ENCODE data around the gene XAB2. TPM values are rescaled to one million over a fixed set of nuclear protein-coding genes. Genes with fewer than 3 reads are reported as not detected.

XAB2 gene
- total and polyA plus RNA-seq, 2 donors (not counting 1 experiment from before 2014, with no cell fraction given), result 62.7 to 93.8 TPM

- ChIA-PET CTCF (interaction anchor here (0.6 to 8.7 kb wide), 8 partner anchors 25 to 273 kb away, joined by 3 to 100 read pairs (median 4); partner anchors contain the start of gene TRAPPC5), POLR2A (no interaction called here)
- ATAC-seq (ENCODE audit: low read depth) (no peak), DNase-seq (no peak)
- no peak overlapping the region for H3K27ac ChIP-seq (ENCODE audit: low read length in 2 of 2)
- WGBS (ENCODE audit: insufficient coverage), result 62% methylated on average over 8 of the region's 8 CpGs
- peaks cover 9 to 23% of the 10 kb centered on the region in 2 donors for H3K4me1 ChIP-seq (ENCODE audit: control insufficient read depth in 2 of 2, insufficient read depth in 2 of 2, low read length in 2 of 2)
- no peaks in the 10 kb centered on the region for H3K9me3 ChIP-seq (ENCODE audit: control extremely low read depth in 1 of 3, control insufficient read depth in 2 of 3, insufficient read depth in 1 of 3, low read length in 2 of 3)
- no peaks in the 10 kb centered on the region for H3K27me3 ChIP-seq (replicated peaks in 1 of 4; ENCODE audit: control extremely low read depth in 1 of 4, control insufficient read depth in 3 of 4, insufficient read depth in 4 of 4, low read length in 3 of 4)
- H3K4me3 ChIP-seq (ENCODE audit: control extremely low read depth in 1 of 5, extremely low read depth in 1 of 5, insufficient read depth in 1 of 5, low read depth in 2 of 5, low read length in 4 of 5), result no peak overlapping the region
- H4K20me1 ChIP-seq (ENCODE audit: control insufficient read depth, insufficient read depth, low read length, poor library complexity, severe bottlenecking), result no peaks in the 10 kb centered on the region
- peaks cover 17% of the 10 kb centered on the region for H3K4me1 Mint-ChIP-seq
- H3K9ac ChIP-seq (ENCODE audit: low read length), result no peak overlapping the region
- peak overlapping the region; percentile 53 for H3K27ac Mint-ChIP-seq
- no peaks in the 10 kb centered on the region for H3K9me3 Mint-ChIP-seq (ENCODE audit: insufficient read depth)
- H3K79me2 ChIP-seq (ENCODE audit: control insufficient read depth, insufficient read depth, low read length), result no peaks in the 10 kb centered on the region
- no peaks in the 10 kb centered on the region for H3K36me3 ChIP-seq (replicated peaks in 1 of 2; ENCODE audit: control extremely low read depth in 1 of 2, control insufficient read depth in 1 of 2, extremely low read depth in 1 of 2, insufficient read depth in 2 of 2, low read length in 1 of 2)
- no peak overlapping the region for H3K4me2 ChIP-seq (replicated peaks; ENCODE audit: low read depth, low read length, poor library complexity, severe bottlenecking)
- H3K4me3 Mint-ChIP-seq, result peak overlapping the region; percentile 16
- peak overlapping the region; percentile 22 for H2AFZ ChIP-seq (ENCODE audit: insufficient read depth, low read depth, low read length, poor library complexity, severe bottlenecking)
- intact Hi-C loops (cut with micrococcal nuclease), result no loop called here
- TF ChIP-seq, protein P1, sequence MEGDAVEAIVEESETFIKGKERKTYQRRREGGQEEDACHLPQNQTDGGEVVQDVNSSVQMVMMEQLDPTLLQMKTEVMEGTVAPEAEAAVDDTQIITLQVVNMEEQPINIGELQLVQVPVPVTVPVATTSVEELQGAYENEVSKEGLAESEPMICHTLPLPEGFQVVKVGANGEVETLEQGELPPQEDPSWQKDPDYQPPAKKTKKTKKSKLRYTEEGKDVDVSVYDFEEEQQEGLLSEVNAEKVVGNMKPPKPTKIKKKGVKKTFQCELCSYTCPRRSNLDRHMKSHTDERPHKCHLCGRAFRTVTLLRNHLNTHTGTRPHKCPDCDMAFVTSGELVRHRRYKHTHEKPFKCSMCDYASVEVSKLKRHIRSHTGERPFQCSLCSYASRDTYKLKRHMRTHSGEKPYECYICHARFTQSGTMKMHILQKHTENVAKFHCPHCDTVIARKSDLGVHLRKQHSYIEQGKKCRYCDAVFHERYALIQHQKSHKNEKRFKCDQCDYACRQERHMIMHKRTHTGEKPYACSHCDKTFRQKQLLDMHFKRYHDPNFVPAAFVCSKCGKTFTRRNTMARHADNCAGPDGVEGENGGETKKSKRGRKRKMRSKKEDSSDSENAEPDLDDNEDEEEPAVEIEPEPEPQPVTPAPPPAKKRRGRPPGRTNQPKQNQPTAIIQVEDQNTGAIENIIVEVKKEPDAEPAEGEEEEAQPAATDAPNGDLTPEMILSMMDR (IDR thresholded peaks at IDR 0.05), result no peak
- TF ChIP-seq EZH2 (IDR thresholded peaks at IDR 0.05; ENCODE audit: borderline replicate concordance, insufficient read depth, low read depth, low read length, poor library complexity, severe bottlenecking), result no peak
- H3K27me3 Mint-ChIP-seq, result no peaks in the 10 kb centered on the region
Measured at GRCh38 chr19:7655581-7655980, 26.2 kb upstream of the XAB2 start.

DNA sequence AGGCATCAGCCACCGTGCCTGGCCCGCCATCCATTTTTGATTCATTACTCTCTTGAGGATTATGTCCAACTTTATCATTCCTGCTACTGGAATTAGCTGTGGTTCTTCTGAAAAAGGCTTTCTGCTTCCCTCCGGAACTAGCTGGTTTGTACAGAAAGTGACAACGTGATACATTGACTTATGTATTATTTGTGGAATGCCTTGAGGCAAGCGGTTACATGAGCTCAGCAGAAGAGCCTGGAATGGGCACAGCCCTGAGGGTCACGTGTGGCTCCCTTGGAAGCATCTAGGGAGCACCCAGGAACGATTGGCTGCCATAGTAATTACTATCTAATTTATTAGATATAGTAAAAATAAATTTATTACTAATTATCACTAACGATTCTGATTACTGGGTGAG is 25.1 kb upstream of the XAB2 start:
- Histone ChIP-seq H3K79me2 (ENCODE audit: control insufficient read depth, insufficient read depth, low read length) (no peaks in the 10 kb centered on the region), H3K9ac (ENCODE audit: low read length) (no peak overlapping the region), H3K9me3 (ENCODE audit: control extremely low read depth in 1 of 3, control insufficient read depth in 2 of 3, insufficient read depth in 1 of 3, low read length in 2 of 3) (no peaks in the 10 kb centered on the region), H3K4me2 (replicated peaks; ENCODE audit: low read depth, low read length, poor library complexity, severe bottlenecking) (no peak overlapping the region), H3K36me3 (replicated peaks in 1 of 2; ENCODE audit: control extremely low read depth in 1 of 2, control insufficient read depth in 1 of 2, extremely low read depth in 1 of 2, insufficient read depth in 2 of 2, low read length in 1 of 2) (no peaks in the 10 kb centered on the region), H4K20me1 (ENCODE audit: control insufficient read depth, insufficient read depth, low read length, poor library complexity, severe bottlenecking) (no peaks in the 10 kb centered on the region), H3K27me3 (replicated peaks in 1 of 4; ENCODE audit: control extremely low read depth in 1 of 4, control insufficient read depth in 3 of 4, insufficient read depth in 4 of 4, low read length in 3 of 4) (no peaks in the 10 kb centered on the region), H3K4me3 (ENCODE audit: control extremely low read depth in 1 of 5, extremely low read depth in 1 of 5, insufficient read depth in 1 of 5, low read depth in 2 of 5, low read length in 4 of 5) (no peak overlapping the region), H3K27ac (ENCODE audit: low read length in 2 of 2) (no peak overlapping the region), H3K4me1 (ENCODE audit: control insufficient read depth in 2 of 2, insufficient read depth in 2 of 2, low read length in 2 of 2) (peaks cover 9 to 23% of the 10 kb centered on the region in 2 donors), H2AFZ (ENCODE audit: insufficient read depth, low read depth, low read length, poor library complexity, severe bottlenecking) (no peak overlapping the region)
- intact Hi-C loops (cut with micrococcal nuclease), result no loop called here
- DNase-seq (no peak), ATAC-seq (ENCODE audit: low read depth) (no peak)
- 93% methylated on average over 5 of the region's 8 CpGs for WGBS (ENCODE audit: insufficient coverage)
- Mint-ChIP-seq H3K27ac (no peak overlapping the region), H3K4me1 (peaks cover 17% of the 10 kb centered on the region), H3K4me3 (no peak overlapping the region), H3K9me3 (ENCODE audit: insufficient read depth) (no peaks in the 10 kb centered on the region), H3K27me3 (no peaks in the 10 kb centered on the region)
- TF ChIP-seq, protein P1 (IDR thresholded peaks at IDR 0.05), result no peak
- TF ChIP-seq EZH2 (IDR thresholded peaks at IDR 0.05; ENCODE audit: borderline replicate concordance, insufficient read depth, low read depth, low read length, poor library complexity, severe bottlenecking), result no peak
- CTCF ChIA-PET, result interaction anchor here (1.2 to 8.7 kb wide), 4 partner anchors 17 to 146 kb away, joined by 3 to 100 read pairs (median 5); partner anchors contain the start of gene MCEMP1
- POLR2A ChIA-PET, result no interaction called here

All from B cell (primary cell).